Glutamatergic neuron (in vitro differentiated cells): Measurements from ENCODE around the gene JDP2. TPM values are rescaled to one million over a fixed set of nuclear protein-coding genes. Genes with fewer than 3 reads are reported as not detected.
"Not testable (repeated sequence)": the region's sequence is repeated elsewhere in the genome, so short reads cannot be mapped to it uniquely, and the experiment has no call there.

Experiments used
- DNase-seq: peaks from one replicate; pipeline ENCODE4 v3.0.0; 2022
- H3K27ac Mint-ChIP-seq: one replicate; pipeline ENCODE4 v1.8.0; 2020; ENCODE audit warnings: mild to moderate bottlenecking, mixed read lengths, inconsistent platforms; ENCODE audit not compliant: unreplicated experiment
- H3K27me3 Mint-ChIP-seq: one replicate; pipeline ENCODE4 v1.8.0; 2020; ENCODE audit warnings: mild to moderate bottlenecking, moderate library complexity, mixed read lengths, inconsistent platforms; ENCODE audit not compliant: unreplicated experiment
- H3K36me3 Mint-ChIP-seq: one replicate; pipeline ENCODE4 v1.8.0; 2020; ENCODE audit warnings: mild to moderate bottlenecking, mixed read lengths, inconsistent platforms; ENCODE audit not compliant: unreplicated experiment
- H3K4me1 Mint-ChIP-seq: one replicate; pipeline ENCODE4 v1.8.0; 2020; ENCODE audit warnings: mild to moderate bottlenecking, low read depth, mixed read lengths, inconsistent platforms; ENCODE audit not compliant: unreplicated experiment
- H3K4me3 Mint-ChIP-seq: one replicate; pipeline ENCODE4 v1.8.0; 2020; ENCODE audit warnings: mild to moderate bottlenecking, mixed read lengths, inconsistent platforms; ENCODE audit not compliant: unreplicated experiment
- H3K9me3 Mint-ChIP-seq: one replicate; pipeline ENCODE4 v1.8.0; 2020; ENCODE audit warnings: mild to moderate bottlenecking, moderate library complexity, mixed read lengths, inconsistent platforms; ENCODE audit not compliant: unreplicated experiment
- total RNA-seq: library from RNA; stranded (reverse); fragmentation: NEBNext Ultra II Directional; extraction: Animal tissue kit (Norgen Biotek cat#: 25700); gene quantifications from one replicate; pipeline ENCODE4 v1.2.1, GENCODE V29; 2021; ENCODE audit not compliant: unreplicated experiment
- TF ChIP-seq, protein P1 (sequence below): fragments of 200-600 bp; sonication (generic); IDR thresholded peaks from one replicate; pipeline ENCODE4 v1.5.0; 2021; ENCODE audit not compliant: partially characterized antibody, unreplicated experiment

JDP2 gene
- total RNA-seq, 1 donor from 2014 or later = 5.7 TPM

GRCh38 chr14:75469606-75470237 lies 41.9 kb downstream of the JDP2 start:
- H3K27ac Mint-ChIP-seq = no peak overlapping the region
- no peaks in the 10 kb centered on the region for H3K9me3 Mint-ChIP-seq
- no peaks in the 10 kb centered on the region for H3K4me1 Mint-ChIP-seq
- H3K27me3 Mint-ChIP-seq = peaks cover 7% of the 10 kb centered on the region
- no peak for DNase-seq
- no peak overlapping the region for H3K4me3 Mint-ChIP-seq
- H3K36me3 Mint-ChIP-seq = no peaks in the 10 kb centered on the region
- TF ChIP-seq, protein P1, sequence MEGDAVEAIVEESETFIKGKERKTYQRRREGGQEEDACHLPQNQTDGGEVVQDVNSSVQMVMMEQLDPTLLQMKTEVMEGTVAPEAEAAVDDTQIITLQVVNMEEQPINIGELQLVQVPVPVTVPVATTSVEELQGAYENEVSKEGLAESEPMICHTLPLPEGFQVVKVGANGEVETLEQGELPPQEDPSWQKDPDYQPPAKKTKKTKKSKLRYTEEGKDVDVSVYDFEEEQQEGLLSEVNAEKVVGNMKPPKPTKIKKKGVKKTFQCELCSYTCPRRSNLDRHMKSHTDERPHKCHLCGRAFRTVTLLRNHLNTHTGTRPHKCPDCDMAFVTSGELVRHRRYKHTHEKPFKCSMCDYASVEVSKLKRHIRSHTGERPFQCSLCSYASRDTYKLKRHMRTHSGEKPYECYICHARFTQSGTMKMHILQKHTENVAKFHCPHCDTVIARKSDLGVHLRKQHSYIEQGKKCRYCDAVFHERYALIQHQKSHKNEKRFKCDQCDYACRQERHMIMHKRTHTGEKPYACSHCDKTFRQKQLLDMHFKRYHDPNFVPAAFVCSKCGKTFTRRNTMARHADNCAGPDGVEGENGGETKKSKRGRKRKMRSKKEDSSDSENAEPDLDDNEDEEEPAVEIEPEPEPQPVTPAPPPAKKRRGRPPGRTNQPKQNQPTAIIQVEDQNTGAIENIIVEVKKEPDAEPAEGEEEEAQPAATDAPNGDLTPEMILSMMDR = no peak

- Mint-ChIP-seq H3K27ac (no peak overlapping the region), H3K4me3 (no peak overlapping the region), H3K36me3 (no peaks in the 10 kb centered on the region), H3K4me1 (no peaks in the 10 kb centered on the region), H3K27me3 (peaks cover 7% of the 10 kb centered on the region), H3K9me3 (no peaks in the 10 kb centered on the region)
- no peak for DNase-seq
- TF ChIP-seq, protein P1 = no peak
Observed at GRCh38 chr14:75470238-75470797, 42.5 kb downstream of the JDP2 start.

DNA sequence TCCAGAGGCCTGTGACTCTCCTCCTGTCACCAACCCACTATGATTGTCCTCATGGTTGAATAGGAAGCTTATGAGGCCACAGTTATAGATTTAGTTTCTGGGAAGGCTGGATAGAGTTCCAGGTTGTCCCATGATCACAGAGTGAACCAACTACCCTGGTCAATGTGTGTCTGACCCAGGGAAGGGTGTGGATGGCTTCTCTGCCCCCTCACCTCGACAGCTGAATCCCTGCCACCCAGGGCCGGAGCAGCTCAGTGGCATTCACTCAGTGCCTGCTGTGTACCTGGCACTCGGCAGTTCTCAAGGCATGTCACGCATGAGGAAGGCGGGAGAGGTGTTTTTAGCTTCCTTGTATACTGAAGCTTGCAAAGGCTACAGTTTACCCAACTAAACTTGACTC lies 43.2 kb downstream of the JDP2 start:
- Mint-ChIP-seq H3K9me3 (no peaks in the 10 kb centered on the region), H3K36me3 (no peaks in the 10 kb centered on the region), H3K27ac (no peak overlapping the region), H3K27me3 (peaks cover 7% of the 10 kb centered on the region), H3K4me1 (no peaks in the 10 kb centered on the region), H3K4me3 (no peak overlapping the region)
- no peak for DNase-seq
- TF ChIP-seq, protein P1 = no peak

- H3K36me3 Mint-ChIP-seq, H3K27me3 Mint-ChIP-seq, H3K4me1 Mint-ChIP-seq, DNase-seq, H3K27ac Mint-ChIP-seq, H3K4me3 Mint-ChIP-seq, H3K9me3 Mint-ChIP-seq: not testable (repeated sequence)
Observed at GRCh38 chr14:75474127-75474526, 46.3 kb downstream of the JDP2 start.

- Mint-ChIP-seq H3K9me3 (no peaks in the 10 kb centered on the region), H3K36me3 (peaks cover 5% of the 10 kb centered on the region)
- no peak for DNase-seq
Observed at GRCh38 chr14:75476274-75476995, 48.6 kb downstream of the JDP2 start.

More at GRCh38 chr14:75476274-75476995, 48.6 kb downstream of the JDP2 start:
- Mint-ChIP-seq H3K27ac (no peak overlapping the region), H3K4me3 (no peak overlapping the region), H3K27me3 (peaks cover 7% of the 10 kb centered on the region), H3K4me1 (no peaks in the 10 kb centered on the region)
- TF ChIP-seq, protein P1 = no peak
